ENCODE data around the gene MRPL54. TPM values are rescaled to one million over a fixed set of nuclear protein-coding genes. Genes with fewer than 3 reads are reported as not detected.

MRPL54 gene
- total and polyA plus RNA-seq, 2 donors (not counting 1 experiment from before 2014, with no cell fraction given) = 29.7 to 45.4 TPM

DNA sequence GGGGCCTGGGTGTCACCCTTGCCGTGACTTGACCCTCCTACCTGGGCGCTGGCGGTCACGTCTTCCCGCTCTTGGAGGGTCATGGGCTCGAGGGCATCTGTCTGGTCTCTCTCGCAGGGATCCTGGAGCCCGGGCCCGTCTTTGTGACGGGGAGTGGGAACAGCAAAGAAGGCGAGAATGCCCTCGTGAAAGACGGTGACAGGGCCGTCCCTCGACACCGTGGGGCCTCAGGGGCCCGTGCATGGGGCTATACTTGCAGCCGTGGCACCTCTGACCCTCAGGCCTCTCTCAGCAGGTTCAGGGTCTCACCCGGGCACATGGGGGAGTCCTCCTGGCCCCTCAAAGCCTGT lies 44.6 kb downstream of the MRPL54 start:
- no peak for TF ChIP-seq EZH2 (IDR thresholded peaks at IDR 0.05; ENCODE audit: low read length, missing control alignments)
- TF ChIP-seq, protein P1, sequence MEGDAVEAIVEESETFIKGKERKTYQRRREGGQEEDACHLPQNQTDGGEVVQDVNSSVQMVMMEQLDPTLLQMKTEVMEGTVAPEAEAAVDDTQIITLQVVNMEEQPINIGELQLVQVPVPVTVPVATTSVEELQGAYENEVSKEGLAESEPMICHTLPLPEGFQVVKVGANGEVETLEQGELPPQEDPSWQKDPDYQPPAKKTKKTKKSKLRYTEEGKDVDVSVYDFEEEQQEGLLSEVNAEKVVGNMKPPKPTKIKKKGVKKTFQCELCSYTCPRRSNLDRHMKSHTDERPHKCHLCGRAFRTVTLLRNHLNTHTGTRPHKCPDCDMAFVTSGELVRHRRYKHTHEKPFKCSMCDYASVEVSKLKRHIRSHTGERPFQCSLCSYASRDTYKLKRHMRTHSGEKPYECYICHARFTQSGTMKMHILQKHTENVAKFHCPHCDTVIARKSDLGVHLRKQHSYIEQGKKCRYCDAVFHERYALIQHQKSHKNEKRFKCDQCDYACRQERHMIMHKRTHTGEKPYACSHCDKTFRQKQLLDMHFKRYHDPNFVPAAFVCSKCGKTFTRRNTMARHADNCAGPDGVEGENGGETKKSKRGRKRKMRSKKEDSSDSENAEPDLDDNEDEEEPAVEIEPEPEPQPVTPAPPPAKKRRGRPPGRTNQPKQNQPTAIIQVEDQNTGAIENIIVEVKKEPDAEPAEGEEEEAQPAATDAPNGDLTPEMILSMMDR (conservative IDR thresholded peaks at IDR 0.05 in 1 of 2, IDR thresholded peaks at IDR 0.05 in 1 of 2; ENCODE audit: low read depth in 1 of 2, low read length in 2 of 2) = no peak
- Histone ChIP-seq H3K9ac (ENCODE audit: insufficient read depth, low read length) (no peak overlapping the region), H3K4me1 (ENCODE audit: control insufficient read depth, extremely low read depth, insufficient read depth, low read length) (no peaks in the 10 kb centered on the region), H3K4me2 (ENCODE audit: extremely low read depth, insufficient read depth, low read length) (no peak overlapping the region), H3K4me3 (replicated peaks in 1 of 4; ENCODE audit: control extremely low read depth in 1 of 4, insufficient read depth in 1 of 4, low read depth in 3 of 4, low read length in 4 of 4) (no peak overlapping the region), H3K27me3 (ENCODE audit: control insufficient read depth, insufficient read depth, low read length) (no peaks in the 10 kb centered on the region), H2AFZ (ENCODE audit: low read length) (no peak overlapping the region), H3K27ac (ENCODE audit: insufficient read depth, low read length) (no peak overlapping the region), H3K9me3 (ENCODE audit: control insufficient read depth, insufficient read depth, low read depth, low read length) (peaks cover 3% of the 10 kb centered on the region), H3K79me2 (ENCODE audit: control insufficient read depth, insufficient read depth, low read length) (no peaks in the 10 kb centered on the region), H4K20me1 (ENCODE audit: control insufficient read depth, extremely low read depth, insufficient read depth, low read length) (no peaks in the 10 kb centered on the region), H3K36me3 (ENCODE audit: control insufficient read depth, insufficient read depth, low read length) (no peaks in the 10 kb centered on the region)
- DNase-seq (ENCODE audit: low read depth in 2 of 2) = no peak

DNA sequence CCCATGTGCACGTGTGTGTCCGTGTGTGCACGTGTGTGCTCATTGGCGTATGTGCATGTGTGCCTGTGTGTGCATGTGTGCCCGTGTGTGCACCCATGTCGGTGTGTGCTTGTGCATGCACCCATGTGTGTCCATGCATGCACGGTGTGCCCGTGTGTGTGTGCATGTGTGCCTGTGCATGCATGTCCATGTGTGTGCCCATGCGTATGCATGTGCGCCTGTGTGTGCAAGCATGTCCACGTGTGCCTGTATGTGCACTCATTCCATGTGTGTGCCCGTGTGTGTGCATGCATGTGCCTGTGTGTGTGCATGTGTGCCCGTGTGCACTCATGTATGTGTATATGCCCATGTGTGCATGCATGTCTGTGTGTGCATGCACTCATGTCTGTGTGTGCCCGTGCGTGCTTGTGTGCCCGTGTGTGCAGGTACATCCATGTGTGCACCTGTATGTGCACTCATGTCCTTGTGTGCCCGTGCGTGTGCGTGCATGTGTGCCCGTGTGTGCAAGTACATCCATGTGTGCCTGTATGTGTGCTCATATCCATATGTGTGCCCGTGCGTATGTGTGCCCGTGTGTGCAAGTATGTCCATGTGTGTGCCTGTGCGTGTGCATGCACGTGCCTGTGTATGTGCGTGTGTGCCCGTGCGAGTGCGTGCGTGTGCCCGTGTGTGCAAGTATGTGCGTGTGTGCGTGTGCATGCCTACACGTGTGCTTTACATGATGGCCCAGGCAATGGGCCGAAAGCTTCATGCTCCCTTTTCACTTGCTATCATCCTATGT lies 45.3 kb downstream of the MRPL54 start:
- no peak overlapping the region for H3K9ac ChIP-seq (ENCODE audit: insufficient read depth, low read length)
- H3K36me3 ChIP-seq (ENCODE audit: control insufficient read depth, insufficient read depth, low read length) = no peaks in the 10 kb centered on the region
- H3K9me3 ChIP-seq (ENCODE audit: control insufficient read depth, insufficient read depth, low read depth, low read length) = peaks cover 3% of the 10 kb centered on the region
- H3K27me3 ChIP-seq (ENCODE audit: control insufficient read depth, insufficient read depth, low read length) = no peaks in the 10 kb centered on the region
- no peak overlapping the region for H3K4me3 ChIP-seq (replicated peaks in 1 of 4; ENCODE audit: control extremely low read depth in 1 of 4, insufficient read depth in 1 of 4, low read depth in 3 of 4, low read length in 4 of 4)
- H2AFZ ChIP-seq (ENCODE audit: low read length) = no peak overlapping the region
- no peaks in the 10 kb centered on the region for H4K20me1 ChIP-seq (ENCODE audit: control insufficient read depth, extremely low read depth, insufficient read depth, low read length)
- H3K79me2 ChIP-seq (ENCODE audit: control insufficient read depth, insufficient read depth, low read length) = no peaks in the 10 kb centered on the region
- no peak overlapping the region for H3K4me2 ChIP-seq (ENCODE audit: extremely low read depth, insufficient read depth, low read length)
- TF ChIP-seq EZH2 (IDR thresholded peaks at IDR 0.05; ENCODE audit: low read length, missing control alignments) = no peak
- TF ChIP-seq, protein P1 (conservative IDR thresholded peaks at IDR 0.05 in 1 of 2, IDR thresholded peaks at IDR 0.05 in 1 of 2; ENCODE audit: low read depth in 1 of 2, low read length in 2 of 2) = no peak
- no peak for DNase-seq (ENCODE audit: low read depth in 2 of 2)
- no peak overlapping the region for H3K27ac ChIP-seq (ENCODE audit: insufficient read depth, low read length)
- H3K4me1 ChIP-seq (ENCODE audit: control insufficient read depth, extremely low read depth, insufficient read depth, low read length) = no peaks in the 10 kb centered on the region

DNA sequence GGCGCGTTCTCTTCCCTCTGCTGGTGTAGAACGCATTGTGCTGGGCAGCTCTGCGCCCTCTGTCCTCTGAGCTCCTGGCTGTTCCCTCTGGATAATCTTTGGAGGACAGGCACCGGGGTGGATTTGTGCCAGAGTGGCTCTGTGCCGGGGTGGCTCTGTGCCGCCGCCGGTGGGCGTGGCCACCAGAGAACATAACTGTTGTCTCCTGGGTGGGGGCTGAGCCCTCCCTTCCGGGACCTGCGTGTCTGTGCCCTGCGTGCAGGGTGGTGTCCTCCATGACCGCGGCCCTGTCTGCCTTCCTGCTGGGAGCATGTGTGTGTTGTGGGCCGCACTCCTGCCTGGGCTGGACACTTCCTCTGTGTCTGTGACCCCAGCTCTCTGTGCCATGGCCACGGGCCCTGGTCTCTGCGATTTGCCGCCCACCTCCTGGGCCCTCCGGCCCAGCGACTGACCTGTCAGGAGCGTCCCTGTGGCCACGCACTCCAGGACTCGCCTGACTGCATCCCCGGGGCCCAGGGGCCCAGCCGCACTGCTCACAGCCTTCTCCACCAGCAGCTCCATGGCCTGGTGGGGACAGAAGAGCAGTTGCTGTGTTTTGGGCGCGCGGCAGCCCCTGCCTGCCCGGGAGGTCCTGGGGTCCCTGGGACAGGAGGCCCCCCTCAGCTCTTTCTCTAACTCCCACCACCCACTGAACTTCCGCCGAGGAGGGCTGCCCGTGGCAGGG lies 46.1 kb downstream of the MRPL54 start:
- H4K20me1 ChIP-seq (ENCODE audit: control insufficient read depth, extremely low read depth, insufficient read depth, low read length) = no peaks in the 10 kb centered on the region
- DNase-seq (ENCODE audit: low read depth in 2 of 2) = no peak
- no peak overlapping the region for H2AFZ ChIP-seq (ENCODE audit: low read length)
- peaks cover 3% of the 10 kb centered on the region for H3K9me3 ChIP-seq (ENCODE audit: control insufficient read depth, insufficient read depth, low read depth, low read length)
- H3K36me3 ChIP-seq (ENCODE audit: control insufficient read depth, insufficient read depth, low read length) = no peaks in the 10 kb centered on the region
- no peaks in the 10 kb centered on the region for H3K27me3 ChIP-seq (ENCODE audit: control insufficient read depth, insufficient read depth, low read length)
- H3K27ac ChIP-seq (ENCODE audit: insufficient read depth, low read length) = no peak overlapping the region
- H3K9ac ChIP-seq (ENCODE audit: insufficient read depth, low read length) = no peak overlapping the region
- no peak overlapping the region for H3K4me2 ChIP-seq (ENCODE audit: extremely low read depth, insufficient read depth, low read length)
- H3K79me2 ChIP-seq (ENCODE audit: control insufficient read depth, insufficient read depth, low read length) = no peaks in the 10 kb centered on the region
- TF ChIP-seq EZH2 (IDR thresholded peaks at IDR 0.05; ENCODE audit: low read length, missing control alignments) = no peak
- H3K4me1 ChIP-seq (ENCODE audit: control insufficient read depth, extremely low read depth, insufficient read depth, low read length) = no peaks in the 10 kb centered on the region
- H3K4me3 ChIP-seq (replicated peaks in 1 of 4; ENCODE audit: control extremely low read depth in 1 of 4, insufficient read depth in 1 of 4, low read depth in 3 of 4, low read length in 4 of 4) = no peak overlapping the region
